GM19455 (cell line): ENCODE data around the gene CDK10.
"Not testable (repeated sequence)": the region's sequence is repeated elsewhere in the genome, so short reads cannot be mapped to it uniquely, and the experiment has no call there.

ENCODE experiments used
- ATAC-seq: cut with Tn5 transposase; IDR thresholded peaks from one replicate; pipeline ENCODE4 v1.9.1; 2021; ENCODE audit not compliant: unreplicated experiment

CDK10 gene

GRCh38 chr16:89695086-89695874, 8.8 kb downstream of the CDK10 start:
- no peak for ATAC-seq

GRCh38 chr16:89695875-89696669, 9.6 kb downstream of the CDK10 start:
- ATAC-seq, result no peak

GRCh38 chr16:89696670-89697128, 10.2 kb downstream of the CDK10 start:
- ATAC-seq, result no peak

- no peak for ATAC-seq
Measured at GRCh38 chr16:89697161-89697615, 10.7 kb downstream of the CDK10 start.

GRCh38 chr16:89697616-89698331, 11.3 kb downstream of the CDK10 start:
- ATAC-seq, result no peak

- ATAC-seq, result not testable (repeated sequence)
Measured at GRCh38 chr16:89698717-89699116, 12.2 kb downstream of the CDK10 start.

GRCh38 chr16:89699629-89700099, 13.2 kb downstream of the CDK10 start:
- not testable (repeated sequence) for ATAC-seq

GRCh38 chr16:89700100-89700648, 13.7 kb downstream of the CDK10 start:
- ATAC-seq, result peak; percentile 39

- ATAC-seq, result no peak
Measured at GRCh38 chr16:89700649-89701424, 14.3 kb downstream of the CDK10 start.

GRCh38 chr16:89701425-89702406, 15.2 kb downstream of the CDK10 start, which contains the start of gene SPATA2L:
Gene SPATA2L, minus strand, starts transcription at chr16:89701705. Its CDS starts 473 bp downstream, at chr16:89701232.
- peak; percentile 60 for ATAC-seq

- no peak for ATAC-seq
Measured at GRCh38 chr16:89704281-89704680, 17.8 kb downstream of the CDK10 start.

GRCh38 chr16:89705006-89705405, 18.5 kb downstream of the CDK10 start:
- ATAC-seq, result no peak

- ATAC-seq, result no peak
Measured at GRCh38 chr16:89706518-89707260, 20.2 kb downstream of the CDK10 start.

GRCh38 chr16:89707695-89708094, 21.2 kb downstream of the CDK10 start:
- no peak for ATAC-seq

GRCh38 chr16:89708481-89708931, 22.0 kb downstream of the CDK10 start:
- ATAC-seq, result no peak

GRCh38 chr16:89709166-89709565, 22.7 kb downstream of the CDK10 start:
- no peak for ATAC-seq

- ATAC-seq, result no peak
Measured at GRCh38 chr16:89709716-89710432, 23.4 kb downstream of the CDK10 start.
